Testis (tissue), 3 donors: ENCODE data around the gene ALX1. TPM values are rescaled to one million over a fixed set of nuclear protein-coding genes. Genes with fewer than 3 reads are reported as not detected.

Experiments
- DNase-seq: peaks from one replicate; pipeline ENCODE4 v3.0.0-alpha.2; 2019
- H3K27ac ChIP-seq, 2 donors: fragments of 200-600 bp; sonication (generic); one replicate each; pipeline ENCODE4 v1.5.1; 2019
- H3K27me3 ChIP-seq: fragments of 200-600 bp; sonication (generic); one replicate; pipeline ENCODE4 v1.5.1; 2019
- H3K36me3 ChIP-seq: fragments of 200-600 bp; sonication (generic); one replicate; pipeline ENCODE4 v1.5.1; 2017; ENCODE audit warnings: low read depth; ENCODE audit errors: missing control alignments
- H3K4me1 ChIP-seq: fragments of 200-600 bp; sonication (generic); one replicate; pipeline ENCODE4 v1.5.1; 2019
- H3K4me3 ChIP-seq, 2 donors: fragments of 200-600 bp; sonication (generic); one replicate each; pipeline ENCODE4 v1.5.1; 2017 to 2019
- H3K9me3 ChIP-seq: fragments of 200-600 bp; sonication (generic); one replicate; pipeline ENCODE4 v1.5.1; 2017
- POLR2A ChIP-seq: fragments of 450-650 bp; IDR thresholded peaks from one replicate; pipeline ENCODE4 v1.6.1; 2017; ENCODE audit warnings: antibody characterized with exemption, mild to moderate bottlenecking, moderate library complexity
- WGBS, 2 donors: methylation state at CpG; one replicate each; pipeline ENCODE4 v1.1.5; 2018; 5-methylcytosine and 5-hydroxymethylcytosine counted together
- intact Hi-C: fragments of 100-400 bp; cut with DNase I; formaldehyde crosslinking; loops from one replicate; pipeline ENCODE4 v1.15.1; 2023; ENCODE audit warnings: low total_unique reads
- polyA plus RNA-seq: library from polyadenylated mRNA; stranded (reverse); fragments of 350-450 nt; fragmentation: Illumina TruSeq; extraction: RNeasy Lipid Tissue Mini Kit (QIAGEN cat#74804); gene quantifications from one replicate; pipeline ENCODE4 v1.2.3, GENCODE V29; 2014; ENCODE audit warnings: low read depth, low replicate concordance; ENCODE audit not compliant: insufficient read depth
- total RNA-seq, 2 donors: library from RNA; depleted of rRNA; stranded (reverse); fragments of >200 nt; gene quantifications; one replicate each; pipeline ENCODE4 v1.2.3, GENCODE V29; 2016
- TF ChIP-seq, protein P1 (sequence below), 3 experiments: fragments of 450-650 bp in 2 of 3; fragments of 200-600 bp in 1 of 3; sonication (generic) in 1 of 3; IDR thresholded peaks; one replicate each; pipeline ENCODE4 v1.5.1; 2016 to 2019; ENCODE audit warnings: antibody characterized with exemption in 3 of 3, mild to moderate bottlenecking in 2 of 3, moderate library complexity in 1 of 3

The ALX1 gene
- total and polyA plus RNA-seq, 3 donors from 2014 or later: 0.25 to 0.80 TPM; not detected in 1

DNA sequence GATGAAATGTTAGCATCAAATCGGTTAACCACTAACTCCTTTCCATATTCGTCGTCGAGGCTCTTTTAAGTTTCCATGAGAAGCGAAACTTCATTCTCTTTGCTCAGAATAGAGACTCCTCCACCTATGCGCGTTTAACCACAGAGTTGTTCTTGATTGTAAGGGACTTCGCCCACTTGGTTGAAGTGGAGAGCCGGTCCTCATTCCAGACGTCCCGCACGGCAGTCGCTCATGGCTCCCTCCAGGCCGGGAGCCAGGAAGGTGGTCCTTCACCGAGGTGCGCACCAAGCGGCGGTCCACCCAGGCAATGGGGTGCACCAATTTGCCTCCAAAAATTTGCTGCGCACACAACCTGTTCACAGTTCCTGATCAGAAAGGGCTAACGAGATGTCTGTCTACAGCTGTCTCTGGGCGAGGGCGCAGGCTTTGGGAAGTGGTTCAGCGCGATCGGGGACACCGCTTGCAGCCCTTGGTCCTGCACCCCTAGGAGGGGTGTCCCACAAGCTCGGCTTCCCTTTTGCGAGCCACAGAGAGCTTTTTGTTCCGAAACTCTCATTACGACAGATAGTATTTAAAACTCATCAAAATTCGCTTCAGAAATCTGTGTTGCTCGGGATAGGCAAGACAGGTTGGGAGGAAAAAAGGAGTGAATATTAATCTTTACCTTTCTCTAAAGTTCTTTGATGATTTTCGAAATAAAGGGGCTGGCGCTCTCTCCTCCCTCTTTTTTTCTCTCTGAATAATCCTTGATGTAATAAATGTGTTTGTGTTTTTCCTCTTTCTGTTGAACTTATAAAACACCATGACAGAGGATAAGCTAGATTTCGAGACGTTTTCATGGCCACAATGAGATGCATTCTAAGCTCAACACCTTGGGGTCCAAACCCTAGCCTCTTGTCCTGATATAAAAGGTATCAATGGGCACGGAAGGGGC lies 6.4 kb upstream of the ALX1 start:
- WGBS, 2 donors: 5 to 10% methylated on average over 29 to 34 of the region's 37 CpGs
- no peak for DNase-seq
- peaks cover 5% of the 10 kb centered on the region for H3K27me3 ChIP-seq

DNA sequence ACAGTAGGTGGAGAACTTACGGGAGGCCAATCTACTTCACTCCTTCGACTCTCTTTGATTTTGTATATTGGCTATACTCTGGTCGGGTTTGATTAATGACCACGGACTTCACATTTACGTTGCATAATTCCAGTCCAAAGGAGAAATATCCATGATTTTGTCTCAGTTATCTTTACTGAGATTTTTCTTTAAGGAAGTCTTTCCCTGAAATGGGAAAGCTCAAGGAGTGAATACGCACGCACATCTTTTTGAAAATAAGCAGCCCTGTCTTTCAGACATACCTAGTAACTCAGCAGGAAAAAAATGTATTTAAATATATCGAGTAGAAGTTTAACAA lies 5.7 kb upstream of the ALX1 start:
- no peak overlapping the region for H3K4me3 ChIP-seq
- no peaks in the 10 kb centered on the region for H3K36me3 ChIP-seq
- intact Hi-C loops: no loop called here
- H3K27ac ChIP-seq: no peak overlapping the region
- H3K9me3 ChIP-seq: no peaks in the 10 kb centered on the region
- H3K27me3 ChIP-seq: peaks cover 5% of the 10 kb centered on the region
- H3K4me1 ChIP-seq: no peaks in the 10 kb centered on the region
- TF ChIP-seq, protein P1, sequence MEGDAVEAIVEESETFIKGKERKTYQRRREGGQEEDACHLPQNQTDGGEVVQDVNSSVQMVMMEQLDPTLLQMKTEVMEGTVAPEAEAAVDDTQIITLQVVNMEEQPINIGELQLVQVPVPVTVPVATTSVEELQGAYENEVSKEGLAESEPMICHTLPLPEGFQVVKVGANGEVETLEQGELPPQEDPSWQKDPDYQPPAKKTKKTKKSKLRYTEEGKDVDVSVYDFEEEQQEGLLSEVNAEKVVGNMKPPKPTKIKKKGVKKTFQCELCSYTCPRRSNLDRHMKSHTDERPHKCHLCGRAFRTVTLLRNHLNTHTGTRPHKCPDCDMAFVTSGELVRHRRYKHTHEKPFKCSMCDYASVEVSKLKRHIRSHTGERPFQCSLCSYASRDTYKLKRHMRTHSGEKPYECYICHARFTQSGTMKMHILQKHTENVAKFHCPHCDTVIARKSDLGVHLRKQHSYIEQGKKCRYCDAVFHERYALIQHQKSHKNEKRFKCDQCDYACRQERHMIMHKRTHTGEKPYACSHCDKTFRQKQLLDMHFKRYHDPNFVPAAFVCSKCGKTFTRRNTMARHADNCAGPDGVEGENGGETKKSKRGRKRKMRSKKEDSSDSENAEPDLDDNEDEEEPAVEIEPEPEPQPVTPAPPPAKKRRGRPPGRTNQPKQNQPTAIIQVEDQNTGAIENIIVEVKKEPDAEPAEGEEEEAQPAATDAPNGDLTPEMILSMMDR (IDR thresholded peaks at IDR 0.05): no peak
- TF ChIP-seq POLR2A: no peak
- WGBS, 2 donors: 10 to 20% methylated on average over 8 of the region's 8 CpGs
- DNase-seq: no peak

More for the DNA sequence above, 6.4 kb upstream of the ALX1 start:
- TF ChIP-seq, protein P1 (IDR thresholded peaks at IDR 0.05): no peak
- TF ChIP-seq POLR2A: no peak
- Histone ChIP-seq H3K9me3 (no peaks in the 10 kb centered on the region), H3K4me1 (no peaks in the 10 kb centered on the region), H3K36me3 (no peaks in the 10 kb centered on the region), H3K27ac (no peak overlapping the region), H3K4me3 (peak overlapping the region; percentile 5 to 9)
- intact Hi-C loops: no loop called here

DNA sequence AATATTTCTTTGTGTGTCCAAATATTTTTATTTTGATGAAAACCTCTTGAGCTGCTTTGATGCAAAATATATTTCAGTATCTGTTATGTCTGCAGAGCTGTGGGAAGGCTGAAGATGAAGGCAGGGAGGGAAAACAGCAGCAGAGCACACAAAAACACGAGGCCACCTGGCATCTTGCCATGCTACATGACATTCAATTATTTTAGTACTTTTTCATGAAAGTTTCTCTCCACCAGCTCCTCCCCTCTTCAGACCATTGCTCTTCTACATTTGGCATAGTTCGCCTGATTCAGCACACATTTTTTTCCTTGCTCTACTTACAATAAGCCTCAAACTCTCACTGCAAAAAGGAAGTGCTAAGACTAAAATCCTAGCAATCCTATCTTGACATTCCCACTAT lies 4.6 kb upstream of the ALX1 start:
- Histone ChIP-seq H3K27me3 (peaks cover 5% of the 10 kb centered on the region), H3K4me1 (peaks cover 2% of the 10 kb centered on the region), H3K4me3 (no peak overlapping the region), H3K36me3 (no peaks in the 10 kb centered on the region), H3K27ac (no peak overlapping the region), H3K9me3 (no peaks in the 10 kb centered on the region)
- TF ChIP-seq POLR2A: no peak
- TF ChIP-seq, protein P1 (IDR thresholded peaks at IDR 0.05): no peak
- 35 to 36% methylated on average over 2 of the region's 2 CpGs for WGBS, 2 donors
- DNase-seq: no peak
- intact Hi-C loops: no loop called here

DNA sequence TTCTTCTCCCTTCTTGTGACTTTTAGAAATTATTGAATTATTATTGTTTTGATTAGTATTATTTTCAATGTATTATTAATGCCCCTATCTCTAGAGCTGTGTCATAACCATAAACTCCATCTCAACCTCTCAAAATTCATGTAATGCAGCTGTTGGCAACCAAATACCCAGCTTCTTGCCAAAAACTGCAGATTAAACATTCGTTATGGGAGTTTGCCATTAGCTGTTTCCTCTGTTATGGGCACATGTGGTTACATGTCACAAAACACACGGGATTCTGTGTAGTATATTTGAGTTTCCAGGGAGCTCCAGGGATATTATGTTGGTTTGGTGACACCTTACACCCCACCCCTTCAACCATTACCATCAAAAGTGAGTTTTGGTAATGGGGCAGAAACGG lies 2.8 kb upstream of the ALX1 start:
- no peak overlapping the region for H3K4me3 ChIP-seq
- WGBS, 2 donors: 37 to 43% methylated on average over 3 of the region's 3 CpGs
- no peak for DNase-seq
- H3K9me3 ChIP-seq: no peaks in the 10 kb centered on the region
- no peak overlapping the region for H3K27ac ChIP-seq
- intact Hi-C loops: no loop called here
- H3K27me3 ChIP-seq: peaks cover 8% of the 10 kb centered on the region
- H3K4me1 ChIP-seq: peaks cover 4% of the 10 kb centered on the region
- TF ChIP-seq, protein P1 (IDR thresholded peaks at IDR 0.05): no peak
- no peak for TF ChIP-seq POLR2A
- H3K36me3 ChIP-seq: no peaks in the 10 kb centered on the region
